Osteocyte (in vitro differentiated cells): ENCODE results near the gene OLFM2. TPM values are rescaled to one million over a fixed set of nuclear protein-coding genes. Genes with fewer than 3 reads are reported as not detected.

Source experiments
- DNase-seq: peaks from one replicate; pipeline ENCODE4 v3.0.0; 2021; ENCODE audit warnings: mixed read lengths; ENCODE audit not compliant: unreplicated experiment; ENCODE audit errors: extremely low spot score
- H3K27ac Mint-ChIP-seq: one replicate; pipeline ENCODE4 v1.8.0; 2021; ENCODE audit warnings: mild to moderate bottlenecking, mixed read lengths; ENCODE audit not compliant: unreplicated experiment
- H3K27me3 Mint-ChIP-seq: one replicate; pipeline ENCODE4 v1.8.0; 2021; ENCODE audit warnings: mixed read lengths; ENCODE audit not compliant: unreplicated experiment
- H3K36me3 Mint-ChIP-seq: one replicate; pipeline ENCODE4 v1.8.0; 2021; ENCODE audit warnings: mixed read lengths; ENCODE audit not compliant: unreplicated experiment
- H3K4me1 Mint-ChIP-seq: one replicate; pipeline ENCODE4 v1.8.0; 2021; ENCODE audit warnings: mixed read lengths; ENCODE audit not compliant: unreplicated experiment
- H3K4me3 Mint-ChIP-seq: one replicate; pipeline ENCODE4 v1.8.0; 2021; ENCODE audit warnings: mild to moderate bottlenecking, moderate library complexity, mixed read lengths; ENCODE audit not compliant: unreplicated experiment
- H3K9me3 Mint-ChIP-seq: one replicate; pipeline ENCODE4 v1.8.0; 2021; ENCODE audit warnings: mixed read lengths; ENCODE audit not compliant: unreplicated experiment
- total RNA-seq: library from RNA; stranded (reverse); gene quantifications from 2 replicates; pipeline ENCODE4 v1.2.1, GENCODE V29; 2021
- TF ChIP-seq, protein P1 (sequence below): fragments of 200-600 bp; sonication (generic); IDR thresholded peaks from 2 replicates; pipeline ENCODE4 v1.5.0; 2021; ENCODE audit warnings: antibody characterized with exemption, mild to moderate bottlenecking, moderate library complexity

OLFM2 gene
- total RNA-seq, 1 donor from 2014 or later, result 208 TPM

DNA sequence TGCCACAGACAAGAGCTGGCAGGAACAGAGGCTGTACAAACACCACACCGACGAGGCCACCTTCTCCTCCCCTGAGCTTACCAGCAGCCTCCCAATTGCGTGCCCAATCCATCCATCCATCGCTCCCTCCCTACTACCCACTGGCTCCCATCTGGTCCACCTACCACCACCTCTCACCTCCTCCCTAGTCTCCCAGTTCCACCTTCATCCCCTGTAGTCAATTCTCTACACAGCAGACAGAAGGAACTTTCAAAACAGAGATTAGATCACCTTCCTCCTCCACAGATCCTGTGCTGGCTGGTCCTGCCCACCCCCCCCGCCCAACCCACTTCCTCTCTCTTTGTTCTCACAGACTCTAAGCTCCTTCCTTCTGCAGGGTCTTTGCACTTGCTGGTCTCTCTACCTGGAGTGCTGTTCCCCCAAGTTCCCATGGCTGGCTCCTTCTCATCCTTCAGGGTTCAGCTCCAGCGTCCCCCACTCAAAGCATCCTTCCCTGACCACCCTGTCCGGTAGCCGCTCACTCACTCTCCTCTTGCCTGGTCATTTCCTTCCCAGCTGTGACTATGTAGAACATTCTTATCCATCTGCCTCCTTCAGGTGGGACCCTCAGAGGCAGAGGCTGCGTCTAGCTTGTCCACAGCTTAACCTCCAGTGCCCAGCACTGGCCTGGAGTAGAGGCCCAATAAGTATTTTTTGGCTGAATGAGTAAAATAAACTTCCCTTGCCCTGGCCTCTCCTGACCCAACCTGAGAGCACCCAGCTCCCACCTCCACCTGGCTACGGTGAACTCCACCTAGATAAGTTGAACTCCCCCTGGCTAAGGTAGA, 78.2 kb downstream of the OLFM2 start:
- H3K4me3 Mint-ChIP-seq, result no peak overlapping the region
- H3K36me3 Mint-ChIP-seq, result peaks cover 37% of the 10 kb centered on the region
- peaks cover 4% of the 10 kb centered on the region for H3K4me1 Mint-ChIP-seq
- no peak overlapping the region for H3K27ac Mint-ChIP-seq
- TF ChIP-seq, protein P1, sequence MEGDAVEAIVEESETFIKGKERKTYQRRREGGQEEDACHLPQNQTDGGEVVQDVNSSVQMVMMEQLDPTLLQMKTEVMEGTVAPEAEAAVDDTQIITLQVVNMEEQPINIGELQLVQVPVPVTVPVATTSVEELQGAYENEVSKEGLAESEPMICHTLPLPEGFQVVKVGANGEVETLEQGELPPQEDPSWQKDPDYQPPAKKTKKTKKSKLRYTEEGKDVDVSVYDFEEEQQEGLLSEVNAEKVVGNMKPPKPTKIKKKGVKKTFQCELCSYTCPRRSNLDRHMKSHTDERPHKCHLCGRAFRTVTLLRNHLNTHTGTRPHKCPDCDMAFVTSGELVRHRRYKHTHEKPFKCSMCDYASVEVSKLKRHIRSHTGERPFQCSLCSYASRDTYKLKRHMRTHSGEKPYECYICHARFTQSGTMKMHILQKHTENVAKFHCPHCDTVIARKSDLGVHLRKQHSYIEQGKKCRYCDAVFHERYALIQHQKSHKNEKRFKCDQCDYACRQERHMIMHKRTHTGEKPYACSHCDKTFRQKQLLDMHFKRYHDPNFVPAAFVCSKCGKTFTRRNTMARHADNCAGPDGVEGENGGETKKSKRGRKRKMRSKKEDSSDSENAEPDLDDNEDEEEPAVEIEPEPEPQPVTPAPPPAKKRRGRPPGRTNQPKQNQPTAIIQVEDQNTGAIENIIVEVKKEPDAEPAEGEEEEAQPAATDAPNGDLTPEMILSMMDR, result no peak
- no peaks in the 10 kb centered on the region for H3K27me3 Mint-ChIP-seq
- H3K9me3 Mint-ChIP-seq, result no peaks in the 10 kb centered on the region
- DNase-seq, result no peak

DNA sequence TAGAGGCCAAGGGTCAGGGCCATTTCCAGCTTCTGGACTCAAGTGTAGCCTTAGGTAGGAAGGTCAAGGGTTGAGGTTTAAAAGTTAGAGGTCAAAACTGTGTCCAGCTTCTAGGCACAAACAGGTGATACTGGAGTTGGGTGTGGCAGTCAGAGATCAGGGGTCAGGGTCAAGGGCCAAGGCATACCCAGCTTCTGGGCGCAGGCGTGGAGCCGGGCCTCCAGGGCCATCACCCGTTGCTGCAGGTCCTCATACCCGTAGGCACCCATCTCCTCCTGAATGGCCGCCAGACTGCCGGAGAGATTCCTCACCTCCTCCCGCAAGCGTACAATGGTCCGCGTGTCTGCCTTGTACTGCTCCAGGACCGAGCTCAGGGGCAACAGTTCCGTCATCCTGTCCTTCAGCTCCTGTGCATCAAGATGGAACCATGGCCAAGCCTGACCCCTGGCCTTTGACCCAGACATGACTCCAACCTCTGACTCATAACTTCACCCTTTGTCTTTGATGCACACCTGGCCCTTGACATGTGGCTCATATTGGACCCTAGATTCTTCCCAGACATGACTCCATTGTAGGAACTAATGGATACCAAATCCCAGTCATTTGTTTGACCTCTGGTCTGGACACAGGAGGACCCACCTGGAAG, 79.1 kb downstream of the OLFM2 start:
- TF ChIP-seq, protein P1, result no peak
- Mint-ChIP-seq H3K27ac (no peak overlapping the region), H3K9me3 (no peaks in the 10 kb centered on the region), H3K4me3 (no peak overlapping the region), H3K36me3 (peaks cover 37% of the 10 kb centered on the region), H3K4me1 (peaks cover 9% of the 10 kb centered on the region), H3K27me3 (no peaks in the 10 kb centered on the region)
- DNase-seq, result no peak

DNA sequence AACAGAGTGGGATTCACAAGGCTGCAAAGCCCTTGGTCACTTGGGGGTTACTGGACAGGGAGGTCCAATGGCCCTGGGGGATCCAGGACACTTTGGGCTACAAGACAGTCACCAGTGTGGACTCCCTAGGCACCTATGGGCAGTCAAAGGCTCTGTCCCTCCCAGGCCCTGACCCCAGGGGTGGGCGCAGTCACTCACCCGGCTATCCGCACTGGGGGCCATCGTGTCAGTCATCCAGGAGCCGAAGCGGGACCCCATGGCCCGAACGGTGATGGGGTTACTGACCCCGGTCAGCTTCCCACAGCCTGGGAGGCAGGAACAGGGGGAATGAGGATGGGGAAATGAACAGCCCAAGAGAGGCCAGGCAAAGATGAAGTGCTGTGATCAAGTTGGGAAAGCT, 79.7 kb downstream of the OLFM2 start:
- TF ChIP-seq, protein P1, result no peak
- no peak overlapping the region for H3K4me3 Mint-ChIP-seq

DNA sequence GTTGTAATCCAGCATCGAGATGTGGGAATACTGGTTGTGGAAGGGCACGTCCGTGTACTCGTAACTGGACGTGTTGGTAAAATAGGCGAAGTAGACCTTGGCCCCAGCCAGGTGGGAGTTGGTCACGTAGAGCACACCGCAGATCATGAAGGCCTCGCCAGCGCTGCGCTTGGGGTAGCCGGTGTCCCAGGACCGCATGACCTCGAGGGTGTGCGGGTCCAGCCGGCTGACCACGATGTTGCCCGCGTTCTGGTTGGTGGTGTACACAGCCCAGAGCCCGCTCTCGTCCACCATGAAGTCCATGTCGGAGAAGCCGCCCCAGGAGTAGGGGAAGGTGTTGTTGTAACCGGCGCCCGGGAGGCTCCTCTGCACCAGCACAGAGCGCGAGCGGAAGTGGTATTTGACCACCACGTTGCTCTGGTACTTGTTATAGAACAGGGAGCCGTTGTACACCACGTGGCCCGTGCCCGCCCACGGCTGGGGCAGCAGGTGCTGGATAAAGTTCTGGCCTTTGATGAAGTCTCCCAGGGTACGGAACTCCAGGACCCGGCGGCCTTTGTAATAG, 82.0 kb downstream of the OLFM2 start:
- Mint-ChIP-seq H3K36me3 (peaks cover 31% of the 10 kb centered on the region), H3K27ac (no peak overlapping the region), H3K4me3 (no peak overlapping the region), H3K27me3 (no peaks in the 10 kb centered on the region), H3K4me1 (peaks cover 9% of the 10 kb centered on the region), H3K9me3 (no peaks in the 10 kb centered on the region)
- no peak for DNase-seq
- TF ChIP-seq, protein P1, result no peak

More for the DNA sequence above, 79.7 kb downstream of the OLFM2 start:
- no peaks in the 10 kb centered on the region for H3K9me3 Mint-ChIP-seq
- DNase-seq, result no peak
- H3K4me1 Mint-ChIP-seq, result peaks cover 9% of the 10 kb centered on the region
- H3K27me3 Mint-ChIP-seq, result no peaks in the 10 kb centered on the region
- no peak overlapping the region for H3K27ac Mint-ChIP-seq
- peaks cover 37% of the 10 kb centered on the region for H3K36me3 Mint-ChIP-seq
